WTC11 (cell line): ENCODE measurements around the gene KLF11. TPM values are rescaled to one million over a fixed set of nuclear protein-coding genes. Genes with fewer than 3 reads are reported as not detected.
A peak's percentile ranks its signal among the peaks of the same experiment; 100 is the strongest.

Experiments
- ATAC-seq: fragments of 200-7000 bp; cut with Tn5 transposase; 2 replicates; pipeline ENCODE4 v1.10.0; 2021; ENCODE audit warnings: mild to moderate bottlenecking, moderate library complexity
- CTCF ChIA-PET: fragments of 300-600 bp; sonication (Branson Sonifier 250); formaldehyde crosslinking; loops from one replicate; lab custom pipeline; 2021; ENCODE audit warnings: antibody characterized with exemption; lab: Charles Lee
- POLR2A ChIA-PET: fragments of 350-600 bp; sonication (Branson Sonifier 250); formaldehyde crosslinking; loops from one replicate; lab custom pipeline; 2021; ENCODE audit warnings: antibody characterized with exemption; lab: Charles Lee
- DNase-seq: peaks from one replicate; pipeline ENCODE4 v3.0.0; 2021; ENCODE audit warnings: low spot score
- H3K27ac Mint-ChIP-seq: 2 replicates; pipeline ENCODE4 v1.8.0; 2021; ENCODE audit warnings: mixed read lengths
- H3K27me3 Mint-ChIP-seq: 2 replicates; pipeline ENCODE4 v1.8.0; 2021; ENCODE audit warnings: low read depth, mild to moderate bottlenecking, moderate library complexity, mixed read lengths
- H3K36me3 Mint-ChIP-seq: 2 replicates; pipeline ENCODE4 v1.8.0; 2021; ENCODE audit warnings: mixed read lengths
- H3K4me1 Mint-ChIP-seq: 2 replicates; pipeline ENCODE4 v1.8.0; 2022; ENCODE audit warnings: mixed read lengths
- H3K4me3 Mint-ChIP-seq: 2 replicates; pipeline ENCODE4 v1.8.0; 2021; ENCODE audit warnings: mild to moderate bottlenecking, moderate library complexity, mixed read lengths
- H3K9me3 Mint-ChIP-seq: 2 replicates; pipeline ENCODE4 v1.8.0; 2021; ENCODE audit warnings: mixed read lengths
- ETV6 ChIP-seq: sonication (generic); formaldehyde crosslinking; IDR thresholded peaks from 2 replicates; pipeline ENCODE4 v1.8.1; 2022; ENCODE audit warnings: mild to moderate bottlenecking, missing genetic modification reagents
- FOXJ3 ChIP-seq: sonication (generic); formaldehyde crosslinking; IDR thresholded peaks from 2 replicates; pipeline ENCODE4 v1.9.0; 2021; ENCODE audit warnings: missing genetic modification reagents, mild to moderate bottlenecking, borderline replicate concordance
- FOXP1 ChIP-seq: sonication (generic); formaldehyde crosslinking; IDR thresholded peaks from 2 replicates; pipeline ENCODE4 v1.8.0; 2022; ENCODE audit warnings: missing genetic modification reagents, mild to moderate bottlenecking, moderate library complexity, borderline replicate concordance
- GABPB1 ChIP-seq: sonication (generic); formaldehyde crosslinking; IDR thresholded peaks from 2 replicates; pipeline ENCODE4 v1.8.1; 2023; ENCODE audit warnings: mild to moderate bottlenecking, missing genetic modification reagents
- SMAD3 ChIP-seq: sonication (generic); formaldehyde crosslinking; IDR thresholded peaks from 2 replicates; pipeline ENCODE4 v1.8.0; 2022; ENCODE audit warnings: missing genetic modification reagents, mild to moderate bottlenecking, borderline replicate concordance
- SP1 ChIP-seq: sonication (generic); formaldehyde crosslinking; conservative IDR thresholded peaks from 2 replicates; pipeline ENCODE4 v1.8.1; 2022; ENCODE audit warnings: missing genetic modification reagents
- ZNF121 ChIP-seq: sonication (generic); formaldehyde crosslinking; IDR thresholded peaks from 2 replicates; pipeline ENCODE4 v1.8.0; 2023; ENCODE audit warnings: missing genetic modification reagents
- ZNF219 ChIP-seq: sonication (generic); formaldehyde crosslinking; IDR thresholded peaks from 2 replicates; pipeline ENCODE4 v1.8.0; 2023; ENCODE audit warnings: missing genetic modification reagents, mild to moderate bottlenecking, borderline replicate concordance
- ZNF263 ChIP-seq: sonication (generic); formaldehyde crosslinking; IDR thresholded peaks from 2 replicates; pipeline ENCODE4 v1.8.1; 2022; ENCODE audit warnings: low read depth, mild to moderate bottlenecking, moderate library complexity, missing genetic modification reagents
- ZNF423 ChIP-seq: fragments of 250-450 bp; sonication (Bioruptor Pico); IDR thresholded peaks from 2 replicates; pipeline ENCODE4 v2.1.2; 2022; ENCODE audit warnings: mild to moderate bottlenecking, moderate library complexity
- total RNA-seq: library from RNA; stranded (reverse); gene quantifications from 3 replicates; pipeline ENCODE4 v1.2.3, GENCODE V29; 2021
- TF ChIP-seq, protein P1 (sequence below): sonication (generic); formaldehyde crosslinking; IDR thresholded peaks from 2 replicates; pipeline ENCODE4 v1.8.1; 2023; ENCODE audit warnings: mild to moderate bottlenecking, missing genetic modification reagents, moderate library complexity
- TF ChIP-seq, protein P2 (sequence below): sonication (generic); formaldehyde crosslinking; IDR thresholded peaks from 2 replicates; pipeline ENCODE4 v1.8.0; 2023; ENCODE audit warnings: mild to moderate bottlenecking, missing genetic modification reagents
- TF ChIP-seq, protein P3 (sequence below): sonication (generic); formaldehyde crosslinking; IDR thresholded peaks from 2 replicates; pipeline ENCODE4 v1.8.0; 2022; ENCODE audit warnings: mild to moderate bottlenecking, missing genetic modification reagents
- TF ChIP-seq, protein P4 (sequence below): sonication (generic); formaldehyde crosslinking; IDR thresholded peaks from 2 replicates; pipeline ENCODE4 v1.8.1; 2023; ENCODE audit warnings: mild to moderate bottlenecking, missing genetic modification reagents
- TF ChIP-seq, protein P5 (sequence below): fragments of 250-450 bp; sonication (Bioruptor Pico); conservative IDR thresholded peaks from 2 replicates; pipeline ENCODE4 v1.9.0; 2021; ENCODE audit warnings: mild to moderate bottlenecking
- TF ChIP-seq, protein P6 (sequence below): sonication (generic); formaldehyde crosslinking; IDR thresholded peaks from 2 replicates; pipeline ENCODE4 v1.8.1; 2022; ENCODE audit warnings: mild to moderate bottlenecking, moderate library complexity, missing genetic modification reagents
- TF ChIP-seq, protein P7 (sequence below): sonication (generic); formaldehyde crosslinking; conservative IDR thresholded peaks from 2 replicates; pipeline ENCODE4 v1.8.1; 2022; ENCODE audit warnings: mild to moderate bottlenecking, missing genetic modification reagents
- TF ChIP-seq, protein P8 (sequence below): sonication (generic); formaldehyde crosslinking; IDR thresholded peaks from 2 replicates; pipeline ENCODE4 v1.8.1; 2023; ENCODE audit warnings: mild to moderate bottlenecking, moderate library complexity, missing genetic modification reagents

The KLF11 gene
- total RNA-seq, 1 experiment from 2014 or later, result 8.8 TPM

DNA sequence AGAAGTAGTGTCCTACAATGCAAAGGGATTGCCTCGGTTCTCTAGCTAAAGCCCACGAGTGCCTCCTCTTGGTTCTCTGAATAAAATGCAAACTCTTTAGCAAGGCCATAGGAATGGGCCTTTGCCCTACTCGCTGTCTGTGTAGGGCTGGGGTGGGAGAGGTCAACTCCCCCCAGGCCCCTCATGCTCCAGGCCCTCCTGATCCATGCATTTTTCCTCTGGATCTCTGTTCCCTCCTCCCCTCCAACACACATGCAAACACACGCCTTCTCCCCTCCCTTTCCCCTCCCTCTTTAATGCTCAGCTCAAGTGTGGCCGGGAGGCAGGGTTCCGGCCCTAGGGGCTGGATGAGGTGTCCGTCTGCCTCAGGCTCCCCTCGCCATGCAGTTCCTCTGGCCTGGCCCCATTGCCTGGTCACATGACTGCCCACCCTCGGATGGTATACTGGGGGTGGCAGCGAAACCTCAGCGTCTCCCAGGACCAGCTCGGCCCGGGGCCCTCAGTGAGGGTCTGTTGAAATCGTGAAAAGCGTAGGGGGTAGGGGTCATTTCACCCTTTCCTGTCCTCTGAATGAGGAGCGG lies 14.9 kb upstream of the KLF11 start (continued):
- TF ChIP-seq, protein P1, sequence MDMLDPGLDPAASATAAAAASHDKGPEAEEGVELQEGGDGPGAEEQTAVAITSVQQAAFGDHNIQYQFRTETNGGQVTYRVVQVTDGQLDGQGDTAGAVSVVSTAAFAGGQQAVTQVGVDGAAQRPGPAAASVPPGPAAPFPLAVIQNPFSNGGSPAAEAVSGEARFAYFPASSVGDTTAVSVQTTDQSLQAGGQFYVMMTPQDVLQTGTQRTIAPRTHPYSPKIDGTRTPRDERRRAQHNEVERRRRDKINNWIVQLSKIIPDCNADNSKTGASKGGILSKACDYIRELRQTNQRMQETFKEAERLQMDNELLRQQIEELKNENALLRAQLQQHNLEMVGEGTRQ (CRISPR knock-in tag), result peak; percentile 72

DNA sequence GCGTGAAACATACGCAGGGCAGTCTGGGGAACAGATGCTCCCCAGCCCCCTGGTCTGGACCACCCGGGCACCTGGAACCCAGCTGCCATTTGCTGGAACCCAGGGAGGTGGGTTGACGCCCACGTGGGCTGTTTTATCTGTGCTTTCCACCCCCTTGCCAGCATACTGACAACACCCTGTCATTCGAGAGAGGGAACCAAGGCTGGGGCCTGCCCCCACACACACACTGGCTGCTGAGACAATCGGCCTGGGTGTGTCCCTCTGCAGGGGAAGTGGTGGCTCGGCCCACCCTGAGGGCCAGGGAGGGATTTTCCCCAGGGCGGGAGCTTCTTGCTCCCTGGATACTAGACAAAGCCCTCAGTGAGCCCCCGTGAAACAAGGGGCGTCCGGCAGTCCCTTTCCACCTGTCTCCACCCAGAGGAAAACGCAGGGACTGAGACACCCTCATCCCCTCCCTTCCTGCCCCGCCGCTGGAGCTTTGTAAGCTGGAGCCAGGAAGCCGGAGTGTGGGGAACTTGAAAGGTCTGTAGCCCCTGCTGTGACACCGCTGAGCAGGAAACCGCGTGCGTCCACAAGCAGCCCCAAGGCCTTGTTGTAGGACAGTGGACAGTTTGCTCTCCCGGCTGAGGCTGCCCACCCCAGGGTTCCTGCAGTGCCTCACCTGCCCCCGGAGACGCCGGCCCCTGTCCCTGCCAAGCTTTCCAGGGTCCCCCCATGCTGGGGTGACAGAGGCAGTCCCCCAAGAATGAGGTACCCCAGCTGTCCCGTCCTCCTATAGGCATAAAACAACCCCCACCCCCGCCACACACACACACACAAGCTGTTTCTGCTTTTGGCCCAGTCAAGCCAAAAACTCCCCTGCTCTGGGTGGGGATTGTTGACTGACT lies 14.1 kb upstream of the KLF11 start:
- DNase-seq (peak; percentile 52), ATAC-seq (peak; percentile 69)
- Mint-ChIP-seq H3K36me3 (no peaks in the 10 kb centered on the region), H3K4me1 (peaks cover 19% of the 10 kb centered on the region), H3K27me3 (no peaks in the 10 kb centered on the region), H3K9me3 (no peaks in the 10 kb centered on the region), H3K27ac (no peak overlapping the region), H3K4me3 (no peak overlapping the region)
- ChIA-PET CTCF (interaction anchor here (0.6 to 4.4 kb wide), 16 partner anchors 9 to 379 kb away, joined by 3 to 35 read pairs (median 5); partner anchors contain the start of gene TAF1B), POLR2A (interaction anchor here (1.4 kb wide), 1 partner anchor 13 kb away, joined by 5 read pairs; the partner anchor contains the start of gene KLF11)
- TF ChIP-seq ZNF423 (CRISPR knock-in tag) (peak; percentile 88), FOXJ3 (CRISPR knock-in tag) (no peak), ZNF263 (CRISPR knock-in tag) (no peak), ETV6 (CRISPR knock-in tag) (no peak), GABPB1 (CRISPR knock-in tag) (no peak), ZNF121 (CRISPR knock-in tag) (no peak), SP1 (peak; percentile 39; the same call in 1 of the 2 replicates), SMAD3 (CRISPR knock-in tag) (no peak), ZNF219 (CRISPR knock-in tag) (no peak), FOXP1 (0 out of 2 replicates have a peak, but pooled peaks have one; percentile 29)
- TF ChIP-seq, protein P2, sequence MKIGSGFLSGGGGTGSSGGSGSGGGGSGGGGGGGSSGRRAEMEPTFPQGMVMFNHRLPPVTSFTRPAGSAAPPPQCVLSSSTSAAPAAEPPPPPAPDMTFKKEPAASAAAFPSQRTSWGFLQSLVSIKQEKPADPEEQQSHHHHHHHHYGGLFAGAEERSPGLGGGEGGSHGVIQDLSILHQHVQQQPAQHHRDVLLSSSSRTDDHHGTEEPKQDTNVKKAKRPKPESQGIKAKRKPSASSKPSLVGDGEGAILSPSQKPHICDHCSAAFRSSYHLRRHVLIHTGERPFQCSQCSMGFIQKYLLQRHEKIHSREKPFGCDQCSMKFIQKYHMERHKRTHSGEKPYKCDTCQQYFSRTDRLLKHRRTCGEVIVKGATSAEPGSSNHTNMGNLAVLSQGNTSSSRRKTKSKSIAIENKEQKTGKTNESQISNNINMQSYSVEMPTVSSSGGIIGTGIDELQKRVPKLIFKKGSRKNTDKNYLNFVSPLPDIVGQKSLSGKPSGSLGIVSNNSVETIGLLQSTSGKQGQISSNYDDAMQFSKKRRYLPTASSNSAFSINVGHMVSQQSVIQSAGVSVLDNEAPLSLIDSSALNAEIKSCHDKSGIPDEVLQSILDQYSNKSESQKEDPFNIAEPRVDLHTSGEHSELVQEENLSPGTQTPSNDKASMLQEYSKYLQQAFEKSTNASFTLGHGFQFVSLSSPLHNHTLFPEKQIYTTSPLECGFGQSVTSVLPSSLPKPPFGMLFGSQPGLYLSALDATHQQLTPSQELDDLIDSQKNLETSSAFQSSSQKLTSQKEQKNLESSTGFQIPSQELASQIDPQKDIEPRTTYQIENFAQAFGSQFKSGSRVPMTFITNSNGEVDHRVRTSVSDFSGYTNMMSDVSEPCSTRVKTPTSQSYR (CRISPR knock-in tag), result no peak
- TF ChIP-seq, protein P3, sequence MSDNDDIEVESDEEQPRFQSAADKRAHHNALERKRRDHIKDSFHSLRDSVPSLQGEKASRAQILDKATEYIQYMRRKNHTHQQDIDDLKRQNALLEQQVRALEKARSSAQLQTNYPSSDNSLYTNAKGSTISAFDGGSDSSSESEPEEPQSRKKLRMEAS (CRISPR knock-in tag), result 0 out of 2 replicates have a peak, but pooled peaks have one; percentile 39
- TF ChIP-seq, protein P4, sequence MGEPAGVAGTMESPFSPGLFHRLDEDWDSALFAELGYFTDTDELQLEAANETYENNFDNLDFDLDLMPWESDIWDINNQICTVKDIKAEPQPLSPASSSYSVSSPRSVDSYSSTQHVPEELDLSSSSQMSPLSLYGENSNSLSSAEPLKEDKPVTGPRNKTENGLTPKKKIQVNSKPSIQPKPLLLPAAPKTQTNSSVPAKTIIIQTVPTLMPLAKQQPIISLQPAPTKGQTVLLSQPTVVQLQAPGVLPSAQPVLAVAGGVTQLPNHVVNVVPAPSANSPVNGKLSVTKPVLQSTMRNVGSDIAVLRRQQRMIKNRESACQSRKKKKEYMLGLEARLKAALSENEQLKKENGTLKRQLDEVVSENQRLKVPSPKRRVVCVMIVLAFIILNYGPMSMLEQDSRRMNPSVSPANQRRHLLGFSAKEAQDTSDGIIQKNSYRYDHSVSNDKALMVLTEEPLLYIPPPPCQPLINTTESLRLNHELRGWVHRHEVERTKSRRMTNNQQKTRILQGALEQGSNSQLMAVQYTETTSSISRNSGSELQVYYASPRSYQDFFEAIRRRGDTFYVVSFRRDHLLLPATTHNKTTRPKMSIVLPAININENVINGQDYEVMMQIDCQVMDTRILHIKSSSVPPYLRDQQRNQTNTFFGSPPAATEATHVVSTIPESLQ (CRISPR knock-in tag), result no peak
- TF ChIP-seq, protein P1 (CRISPR knock-in tag), result no peak
- TF ChIP-seq, protein P5, sequence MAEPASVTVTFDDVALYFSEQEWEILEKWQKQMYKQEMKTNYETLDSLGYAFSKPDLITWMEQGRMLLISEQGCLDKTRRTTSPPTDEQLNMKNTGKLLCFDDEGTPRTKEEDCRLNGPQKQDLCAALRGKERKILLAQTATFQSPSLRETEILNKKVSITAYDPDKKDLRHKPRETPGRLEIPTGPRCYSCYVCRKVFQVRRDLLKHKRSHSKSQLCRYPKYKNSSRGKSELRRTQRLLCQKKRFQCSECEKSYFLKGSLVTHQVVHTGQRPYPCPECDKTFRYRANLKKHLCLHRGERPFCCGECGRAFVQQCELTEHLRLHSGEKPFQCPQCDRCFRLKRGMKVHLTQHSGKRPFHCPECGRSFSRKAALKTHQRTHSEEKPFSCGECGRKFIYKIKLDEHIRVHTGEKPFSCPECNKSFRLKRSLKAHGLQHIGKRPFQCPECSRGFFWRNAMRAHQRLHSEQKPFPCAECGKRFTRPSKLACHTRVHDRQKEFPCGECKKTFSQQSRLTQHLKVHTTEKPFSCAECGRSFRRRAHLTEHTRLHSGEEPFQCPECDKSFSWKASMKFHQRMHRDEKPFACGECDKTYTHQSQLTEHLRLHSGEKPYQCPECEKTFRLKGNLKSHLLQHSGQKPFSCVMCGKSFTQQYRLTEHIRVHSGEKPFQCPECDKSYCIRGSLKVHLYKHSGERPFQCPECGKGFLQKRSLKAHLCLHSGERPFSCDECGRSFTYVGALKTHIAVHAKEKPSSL (CRISPR knock-in tag), result no peak
- TF ChIP-seq, protein P6, sequence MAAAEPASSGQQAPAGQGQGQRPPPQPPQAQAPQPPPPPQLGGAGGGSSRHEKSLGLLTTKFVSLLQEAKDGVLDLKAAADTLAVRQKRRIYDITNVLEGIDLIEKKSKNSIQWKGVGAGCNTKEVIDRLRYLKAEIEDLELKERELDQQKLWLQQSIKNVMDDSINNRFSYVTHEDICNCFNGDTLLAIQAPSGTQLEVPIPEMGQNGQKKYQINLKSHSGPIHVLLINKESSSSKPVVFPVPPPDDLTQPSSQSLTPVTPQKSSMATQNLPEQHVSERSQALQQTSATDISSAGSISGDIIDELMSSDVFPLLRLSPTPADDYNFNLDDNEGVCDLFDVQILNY (CRISPR knock-in tag), result no peak
- TF ChIP-seq, protein P7, sequence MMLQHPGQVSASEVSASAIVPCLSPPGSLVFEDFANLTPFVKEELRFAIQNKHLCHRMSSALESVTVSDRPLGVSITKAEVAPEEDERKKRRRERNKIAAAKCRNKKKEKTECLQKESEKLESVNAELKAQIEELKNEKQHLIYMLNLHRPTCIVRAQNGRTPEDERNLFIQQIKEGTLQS (CRISPR knock-in tag), result no peak
- TF ChIP-seq, protein P8, sequence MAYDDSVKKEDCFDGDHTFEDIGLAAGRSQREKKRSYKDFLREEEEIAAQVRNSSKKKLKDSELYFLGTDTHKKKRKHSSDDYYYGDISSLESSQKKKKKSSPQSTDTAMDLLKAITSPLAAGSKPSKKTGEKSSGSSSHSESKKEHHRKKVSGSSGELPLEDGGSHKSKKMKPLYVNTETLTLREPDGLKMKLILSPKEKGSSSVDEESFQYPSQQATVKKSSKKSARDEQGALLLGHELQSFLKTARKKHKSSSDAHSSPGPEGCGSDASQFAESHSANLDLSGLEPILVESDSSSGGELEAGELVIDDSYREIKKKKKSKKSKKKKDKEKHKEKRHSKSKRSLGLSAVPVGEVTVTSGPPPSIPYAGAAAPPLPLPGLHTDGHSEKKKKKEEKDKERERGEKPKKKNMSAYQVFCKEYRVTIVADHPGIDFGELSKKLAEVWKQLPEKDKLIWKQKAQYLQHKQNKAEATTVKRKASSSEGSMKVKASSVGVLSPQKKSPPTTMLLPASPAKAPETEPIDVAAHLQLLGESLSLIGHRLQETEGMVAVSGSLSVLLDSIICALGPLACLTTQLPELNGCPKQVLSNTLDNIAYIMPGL (CRISPR knock-in tag), result no peak
